Ovary (tissue), 10 donors: Measurements from ENCODE around the gene FSD1L. TPM values are rescaled to one million over a fixed set of nuclear protein-coding genes. Genes with fewer than 3 reads are reported as not detected.

Experiments
- DNase-seq, 5 donors: peaks; one replicate each; pipeline ENCODE4 v3.0.0-alpha.2; 2019 to 2020
- H3K27ac ChIP-seq, 2 donors: fragments of 200-600 bp; one replicate each; pipeline versions ENCODE4 v1.5.1 to v1.8.0; 2019 to 2022
- H3K27me3 ChIP-seq: fragments of 200-600 bp; one replicate; pipeline ENCODE4 v1.8.0; 2022
- H3K36me3 ChIP-seq: fragments of 200-600 bp; sonication (generic); one replicate; pipeline ENCODE4 v1.5.1; 2019
- H3K4me1 ChIP-seq: one replicate; pipeline ENCODE4 v1.8.1; 2013; ENCODE audit warnings: mild to moderate bottlenecking, moderate library complexity; ENCODE audit not compliant: insufficient read depth
- H3K4me3 ChIP-seq: fragments of 200-600 bp; sonication (generic); one replicate; pipeline ENCODE4 v1.5.1; 2017
- H3K9me3 ChIP-seq, 2 donors: fragments of 200-600 bp in 1 of 2; sonication (generic) in 1 of 2; one replicate each; pipeline versions ENCODE4 v1.5.1 to v1.8.1; 2013 to 2019; ENCODE audit warnings: mild to moderate bottlenecking in 1 of 2, moderate library complexity in 1 of 2
- EP300 ChIP-seq: sonication (generic); formaldehyde crosslinking; IDR thresholded peaks from one replicate; pipeline ENCODE4 v1.6.1; 2017; ENCODE audit warnings: antibody characterized with exemption
- POLR2A ChIP-seq: fragments of 450-650 bp; IDR thresholded peaks from one replicate; pipeline ENCODE4 v1.6.1; 2017; ENCODE audit warnings: antibody characterized with exemption, mild to moderate bottlenecking, moderate library complexity
- WGBS, 3 donors: extraction: QIAGEN DNeasy Blood & Tissue Kit in 1 of 3; methylation state at CpG; one replicate each; pipeline versions ENCODE4 v1.1.5 to v1.1.7; 2013 to 2017; 5-methylcytosine and 5-hydroxymethylcytosine counted together
- intact Hi-C, 4 donors: fragments of 100-400 bp; cut with DNase I; formaldehyde crosslinking; loops; one replicate each; pipeline versions ENCODE4 v1.11.0 to v1.15.1; 2022 to 2023
- long read RNA-seq, 3 donors: library from polyadenylated mRNA in 2 of 3; unstranded in 2 of 3; transcript quantifications; one replicate each; pipeline ENCODE4 v2.0.0 and lab custom pipeline, GENCODE V29; 2021 to 2026
- polyA plus RNA-seq, 2 donors: library from polyadenylated mRNA; stranded (reverse); fragments of 200-250 nt in 1 of 2; fragments of 350-450 nt in 1 of 2; fragmentation: Illumina TruSeq in 1 of 2; extraction: RNeasy Lipid Tissue Mini Kit (QIAGEN cat#74804) in 1 of 2; gene quantifications; one replicate each; pipeline ENCODE4 v1.2.3, GENCODE V29; 2013 to 2014
- total RNA-seq, 7 donors: library from RNA; depleted of rRNA in 2 of 7; stranded (reverse); fragments of >200 nt in 2 of 7; fragmentation: NEBNext Ultra II Directional in 3 of 7; extraction: Animal tissue kit (Norgen Biotek cat#: 25700) in 3 of 7; gene quantifications; one replicate each; pipeline versions ENCODE4 v1.1.0 to v1.2.4, GENCODE V29; 2016 to 2023
- TF ChIP-seq, protein P1 (sequence below), 3 donors: fragments of 450-650 bp in 2 of 3; fragments of 200-600 bp in 1 of 3; IDR thresholded peaks; one replicate each; pipeline versions ENCODE4 v1.5.1 to v1.8.0; 2016 to 2022; ENCODE audit warnings: antibody characterized with exemption in 3 of 3, mild to moderate bottlenecking in 1 of 3
- donor health status: DM: no; HTN: no; CAD: no; lungs with moderate emphysema.
- donor health status: DM: no; HTN: no; CAD: no.
- donor health status: Bipolar disorder and iron deficiency.
- donor health status: DM: yes; HTN: yes; CAD: no.
- donor health status: DM: no; HTN: no; CAD: no.
- donor health status: DM: yes; HTN: yes; CAD: no.

The FSD1L gene
- 1 to 10 TPM; 2.6 to 7.6 (median 4.7) TPM for total RNA-seq
- 1 to 10 TPM; 1.4 to 1.8 TPM for polyA plus RNA-seq
- long read RNA-seq, donor 1, partial matches to known transcripts: 1 of 5 reads
- long read RNA-seq, donor 1, other reads (novel, unspliced or antisense): 3 of 5 reads
- long read RNA-seq, donor 2, partial matches to known transcripts: 0 of 9 reads
- long read RNA-seq, donor 2, other reads (novel, unspliced or antisense): 6 of 9 reads
- long read RNA-seq, donor 3, partial matches to known transcripts: 0 of 2 reads
- long read RNA-seq, donor 3, other reads (novel, unspliced or antisense): 2 of 2 reads

DNA sequence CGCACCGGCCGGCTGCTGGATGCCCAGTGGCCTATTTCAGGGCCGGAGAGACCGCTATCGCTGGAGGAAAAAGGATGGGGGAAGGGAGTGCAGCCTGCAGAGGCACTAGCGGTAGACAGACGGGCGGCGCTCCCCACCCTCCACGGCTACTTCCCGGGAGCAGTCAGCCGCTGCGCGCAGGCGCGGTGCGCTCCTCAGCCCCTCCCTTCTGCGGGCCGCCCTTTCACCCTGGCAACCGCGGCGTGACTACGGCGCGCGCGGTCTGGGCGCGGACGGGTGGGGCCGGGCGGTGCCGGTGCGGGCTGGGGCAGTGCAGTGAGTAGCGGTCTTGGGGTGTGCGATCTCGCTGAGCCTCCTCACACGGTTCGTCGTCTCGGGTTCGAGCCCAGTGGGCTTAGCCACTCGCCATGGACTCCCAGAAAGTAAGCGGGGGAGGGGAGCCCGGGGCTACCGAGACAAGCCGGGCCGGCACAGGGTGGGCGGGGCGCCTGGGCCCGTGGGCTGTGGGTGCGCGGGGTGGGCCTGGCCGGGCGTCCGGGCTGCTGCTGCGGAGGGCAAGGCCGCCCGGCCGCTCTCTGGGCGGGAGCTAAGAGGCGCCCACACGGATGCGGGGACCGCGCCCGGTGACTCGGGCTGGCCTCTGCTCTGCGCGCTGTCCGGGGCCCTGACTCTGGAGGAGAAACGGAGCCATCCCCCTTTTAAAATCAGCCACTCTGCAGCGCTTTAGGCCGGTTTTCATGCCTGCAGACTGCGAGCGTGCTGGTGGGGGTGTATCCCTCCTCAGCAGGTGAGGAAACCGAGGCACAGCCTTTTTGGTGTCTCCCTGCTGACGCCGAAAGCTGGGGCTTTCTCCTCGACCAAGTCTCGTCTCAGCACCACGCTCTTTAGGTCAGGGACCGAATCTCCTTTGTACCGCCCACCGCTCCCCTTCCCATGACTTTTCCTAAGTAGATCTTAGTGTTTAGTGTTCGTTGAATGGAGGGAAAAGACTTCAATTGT is at the start of gene FSD1L:
FSD1L (plus strand) TSS at position 221 of the 999 bp plus-strand sequence; CDS start at position 408, 187 bp downstream.
- TF ChIP-seq EP300 (no peak), POLR2A (no peak)
- TF ChIP-seq, protein P1, sequence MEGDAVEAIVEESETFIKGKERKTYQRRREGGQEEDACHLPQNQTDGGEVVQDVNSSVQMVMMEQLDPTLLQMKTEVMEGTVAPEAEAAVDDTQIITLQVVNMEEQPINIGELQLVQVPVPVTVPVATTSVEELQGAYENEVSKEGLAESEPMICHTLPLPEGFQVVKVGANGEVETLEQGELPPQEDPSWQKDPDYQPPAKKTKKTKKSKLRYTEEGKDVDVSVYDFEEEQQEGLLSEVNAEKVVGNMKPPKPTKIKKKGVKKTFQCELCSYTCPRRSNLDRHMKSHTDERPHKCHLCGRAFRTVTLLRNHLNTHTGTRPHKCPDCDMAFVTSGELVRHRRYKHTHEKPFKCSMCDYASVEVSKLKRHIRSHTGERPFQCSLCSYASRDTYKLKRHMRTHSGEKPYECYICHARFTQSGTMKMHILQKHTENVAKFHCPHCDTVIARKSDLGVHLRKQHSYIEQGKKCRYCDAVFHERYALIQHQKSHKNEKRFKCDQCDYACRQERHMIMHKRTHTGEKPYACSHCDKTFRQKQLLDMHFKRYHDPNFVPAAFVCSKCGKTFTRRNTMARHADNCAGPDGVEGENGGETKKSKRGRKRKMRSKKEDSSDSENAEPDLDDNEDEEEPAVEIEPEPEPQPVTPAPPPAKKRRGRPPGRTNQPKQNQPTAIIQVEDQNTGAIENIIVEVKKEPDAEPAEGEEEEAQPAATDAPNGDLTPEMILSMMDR (IDR thresholded peaks at IDR 0.05): peak in 1 of 3 donors; percentile 6
- peak within 1 kb of the TSS; percentile 68 for H3K4me3 ChIP-seq
- intact Hi-C loops: no loop called here
- no peaks in the 10 kb centered on the region for H3K36me3 ChIP-seq
- WGBS, 3 donors: 0 to 1% (median 1%) methylated on average over 72 to 87 of the region's 87 CpGs
- no peaks in the 10 kb centered on the region for H3K9me3 ChIP-seq
- peak; percentile 90 to 93 (median 91) for DNase-seq
- no peaks in the 10 kb centered on the region for H3K27me3 ChIP-seq
- H3K4me1 ChIP-seq: no peaks in the 10 kb centered on the region
- H3K27ac ChIP-seq: peak within 1 kb of the TSS in 1 of 2 donors; percentile 29

DNA sequence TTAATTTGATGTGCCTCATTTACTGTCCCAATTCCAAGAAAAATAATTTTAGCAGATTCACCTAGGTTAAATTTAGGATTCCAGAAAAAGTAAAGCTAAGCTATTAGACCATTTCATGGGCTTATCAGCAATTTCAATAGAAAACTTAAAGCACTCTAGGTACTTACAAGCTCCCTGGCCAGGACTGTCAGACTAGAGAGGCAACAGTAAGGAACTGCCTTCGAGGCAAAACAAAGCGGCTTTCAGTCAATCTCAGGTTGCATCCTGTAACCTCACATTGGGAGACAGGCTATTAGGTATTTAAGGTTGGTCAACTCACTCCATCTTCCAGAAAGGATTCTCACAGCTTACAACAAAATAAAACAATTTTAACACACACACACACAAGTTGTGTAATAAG is 48.7 kb upstream of the FSD1L start:
- Histone ChIP-seq H3K27ac (no peak overlapping the region), H3K4me3 (no peak overlapping the region), H3K36me3 (no peaks in the 10 kb centered on the region), H3K4me1 (no peaks in the 10 kb centered on the region), H3K9me3 (no peaks in the 10 kb centered on the region), H3K27me3 (no peaks in the 10 kb centered on the region)
- DNase-seq: no peak
- intact Hi-C loops: no loop called here
- WGBS, 3 donors: 74 to 83% (median 80%) methylated on average over 2 of the region's 2 CpGs
- TF ChIP-seq, protein P1 (IDR thresholded peaks at IDR 0.05): no peak
- no peak for TF ChIP-seq POLR2A
- TF ChIP-seq EP300: no peak

DNA sequence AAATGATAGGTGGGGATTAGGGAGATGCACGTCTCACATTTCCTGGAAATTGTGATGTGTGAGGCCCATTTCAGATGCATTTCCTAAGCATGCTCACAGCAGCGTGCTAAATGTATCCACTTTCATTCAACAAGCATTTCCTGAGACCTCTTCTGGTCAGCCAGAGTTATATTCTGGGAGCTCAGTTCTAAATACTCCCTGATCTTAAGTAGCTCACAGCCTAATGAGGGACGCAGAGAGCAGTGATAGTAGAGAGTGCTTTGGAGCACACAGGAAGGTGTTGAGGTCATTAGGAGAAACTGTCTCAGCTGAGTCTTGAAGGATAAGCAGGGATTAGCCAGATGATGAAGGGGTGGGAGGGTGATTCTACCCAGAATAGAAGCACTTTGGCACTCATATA is 46.2 kb upstream of the FSD1L start:
- TF ChIP-seq EP300 (no peak), POLR2A (no peak)
- TF ChIP-seq, protein P1 (IDR thresholded peaks at IDR 0.05): no peak
- H3K27me3 ChIP-seq: no peaks in the 10 kb centered on the region
- H3K36me3 ChIP-seq: no peaks in the 10 kb centered on the region
- H3K27ac ChIP-seq: no peak overlapping the region
- no peak for DNase-seq
- WGBS, 3 donors: 30 to 34% (median 34%) methylated on average over 3 of the region's 3 CpGs
- intact Hi-C loops: loop anchor here in 1 of 4 donors (10.0 kb wide), 1 partner anchor 607 kb away; no protein-coding TSS in a partner anchor
- H3K9me3 ChIP-seq: no peaks in the 10 kb centered on the region
- no peak overlapping the region for H3K4me3 ChIP-seq
- no peaks in the 10 kb centered on the region for H3K4me1 ChIP-seq

DNA sequence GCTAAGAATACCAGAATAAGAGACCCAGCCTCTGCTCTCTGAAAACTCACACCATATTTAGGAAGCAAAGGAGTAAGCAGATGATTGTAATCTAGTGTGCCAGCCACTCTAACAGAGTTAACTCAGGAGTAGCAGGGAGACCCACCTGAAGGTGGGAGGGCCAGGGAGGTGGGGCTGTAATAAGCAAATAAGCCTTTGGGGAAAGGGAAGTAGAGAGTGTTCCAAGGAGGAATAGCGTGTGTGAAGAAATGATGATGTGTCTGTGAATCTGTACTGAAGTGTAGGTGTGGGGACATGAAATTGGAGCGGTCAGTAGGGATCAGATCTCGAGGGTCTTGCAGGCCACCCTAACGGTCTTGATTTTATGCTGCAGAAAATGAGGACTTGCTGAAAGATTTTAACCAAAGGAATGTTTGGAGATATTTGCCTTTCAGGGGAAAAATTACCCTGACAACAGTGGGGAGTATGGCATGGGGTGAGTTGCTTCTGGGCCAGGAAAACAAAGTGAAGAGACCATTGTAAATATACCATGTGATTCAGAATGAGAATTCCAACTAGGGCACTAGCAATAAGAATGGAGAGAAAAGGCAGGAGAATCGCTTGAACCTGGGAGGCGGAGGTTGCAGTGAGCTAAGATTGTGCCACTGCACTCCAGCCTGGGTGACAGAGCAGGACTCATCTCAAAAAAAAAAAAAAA is 44.1 kb upstream of the FSD1L start:
- intact Hi-C loops: loop anchor here in 1 of 4 donors (10.0 kb wide), 1 partner anchor 609 kb away; no protein-coding TSS in a partner anchor
- Histone ChIP-seq H3K27ac (no peak overlapping the region), H3K4me1 (no peaks in the 10 kb centered on the region), H3K4me3 (no peak overlapping the region), H3K9me3 (no peaks in the 10 kb centered on the region), H3K36me3 (no peaks in the 10 kb centered on the region), H3K27me3 (no peaks in the 10 kb centered on the region)
- 84 to 90% (median 88%) methylated on average over 6 of the region's 6 CpGs for WGBS, 3 donors
- no peak for DNase-seq
- TF ChIP-seq, protein P1 (IDR thresholded peaks at IDR 0.05): no peak
- TF ChIP-seq EP300: no peak
- no peak for TF ChIP-seq POLR2A
